GM12878 (cell line): ENCODE results near the gene HIRA. TPM values are rescaled to one million over a fixed set of nuclear protein-coding genes. Genes with fewer than 3 reads are reported as not detected.

Experiments
- ATAC-seq: fragments of 200-7000 bp; cut with Tn5 transposase; 3 replicates; pipeline ENCODE4 v1.9.1; 2020; ENCODE audit warnings: mild to moderate bottlenecking, moderate library complexity
- BruUV-seq: library from RNA; stranded (reverse); fragments of 400-500 nt; replicated peaks from 2 replicates; lab custom pipeline; 2021; lab: Mats Ljungman, UMichigan
- CTCF ChIA-PET: fragments of 300-600 bp; sonication (Branson Sonifier 250); formaldehyde crosslinking; extraction: SDS; loops from one replicate; lab custom pipeline; 2021; ENCODE audit warnings: inconsistent platforms; lab: Yijun Ruan, JAX
- POLR2A ChIA-PET: fragments of 350-600 bp; formaldehyde crosslinking; extraction: SDS; loops from one replicate; lab custom pipeline; 2021; ENCODE audit warnings: inconsistent platforms; lab: Charles Lee
- RAD21 ChIA-PET: fragments of 300-600 bp; sonication (Branson Sonifier 250); formaldehyde crosslinking; loops from one replicate; lab custom pipeline; 2023; ENCODE audit warnings: antibody characterized with exemption; ENCODE audit not compliant: unreplicated experiment; lab: Charles Lee
- SMC1A ChIA-PET: fragments of 300-600 bp; sonication (Branson Sonifier 250); formaldehyde crosslinking; loops from one replicate; lab custom pipeline; 2023; ENCODE audit not compliant: unreplicated experiment, uncharacterized antibody; lab: Charles Lee
- DNase-seq: peaks from one replicate; pipeline ENCODE4 v3.0.0-alpha.2; 2011; ENCODE audit warnings: low read depth, low spot score
- FAIRE-seq: peaks from 3 replicates; lab custom pipeline; 2011; peaks lifted over from hg19 to GRCh38; lab: Jason Lieb, UNC
- H2AFZ ChIP-seq: 2 replicates; pipeline ENCODE4 v1.6.0; 2011; ENCODE audit warnings: low read depth, low read length, control low read depth; ENCODE audit not compliant: control insufficient read depth
- H3K27ac ChIP-seq: 2 replicates; pipeline ENCODE4 v1.5.1; 2011; ENCODE audit warnings: control low read depth; ENCODE audit not compliant: control insufficient read depth, insufficient read depth
- H3K27me3 ChIP-seq, 2 experiments: replicated peaks in 1 of 2; 2 replicates each; pipeline versions ENCODE4 v1.6.0 to v1.6.1; 2011; ENCODE audit warnings: low read length in 1 of 2; ENCODE audit not compliant: control insufficient read depth in 2 of 2, insufficient read depth in 2 of 2
- H3K36me3 ChIP-seq, 2 experiments: 2 replicates each; pipeline ENCODE4 v1.5.1; 2011; ENCODE audit warnings: low read length in 1 of 2; ENCODE audit not compliant: control insufficient read depth in 2 of 2, insufficient read depth in 2 of 2
- H3K4me1 ChIP-seq: 2 replicates; pipeline ENCODE4 v1.6.1; 2011; ENCODE audit warnings: mild to moderate bottlenecking, low read length, moderate library complexity, mixed read lengths; ENCODE audit not compliant: control insufficient read depth, insufficient read depth
- H3K4me2 ChIP-seq: 2 replicates; pipeline ENCODE4 v1.6.0; 2011; ENCODE audit warnings: control low read depth; ENCODE audit not compliant: control insufficient read depth, insufficient read depth
- H3K4me3 ChIP-seq: fragments of 200-600 bp; sonication (generic); 2 replicates; pipeline ENCODE4 v1.5.1; 2016
- H3K79me2 ChIP-seq: 2 replicates; pipeline ENCODE4 v1.6.0; 2011; ENCODE audit warnings: low read length; ENCODE audit not compliant: control insufficient read depth, insufficient read depth
- H3K9ac ChIP-seq: 2 replicates; pipeline ENCODE4 v1.8.0; 2011; ENCODE audit warnings: low read length, control low read depth, mixed read lengths; ENCODE audit not compliant: control insufficient read depth, insufficient read depth
- H3K9me3 ChIP-seq: replicated peaks from 3 replicates; pipeline ENCODE4 v1.5.1; 2011; ENCODE audit warnings: mild to moderate bottlenecking, low read length; ENCODE audit not compliant: control insufficient read depth, insufficient read depth
- H4K20me1 ChIP-seq: 2 replicates; pipeline ENCODE4 v1.6.0; 2011; ENCODE audit not compliant: control insufficient read depth, insufficient read depth
- ASH2L ChIP-seq: fragments of 300-600, 200-600 bp; sonication (generic); IDR thresholded peaks from 2 replicates; pipeline ENCODE4 v1.6.1; 2017; ENCODE audit warnings: low read depth, mild to moderate bottlenecking, borderline replicate concordance
- BHLHE40 ChIP-seq, 2 experiments: fragments of 450-650 bp in 1 of 2; IDR thresholded peaks; 2 replicates each; pipeline ENCODE4 v1.6.1; 2011 to 2017; ENCODE audit warnings: low read depth in 2 of 2, borderline replicate concordance in 1 of 2, improper control_type of control experiment in 1 of 2, low read length in 1 of 2, mild to moderate bottlenecking in 1 of 2
- CBFB ChIP-seq: IDR thresholded peaks from 2 replicates; pipeline ENCODE4 v1.6.1; 2016; ENCODE audit warnings: antibody characterized with exemption, low read depth
- CBX5 ChIP-seq: sonication (generic); IDR thresholded peaks from 2 replicates; pipeline ENCODE4 v1.6.1; 2016; ENCODE audit warnings: low read depth, moderate library complexity, mild to moderate bottlenecking, inconsistent platforms
- CREM ChIP-seq: IDR thresholded peaks from 2 replicates; pipeline ENCODE4 v1.6.1; 2014; ENCODE audit warnings: antibody characterized with exemption, low read depth
- HDAC6 ChIP-seq: fragments of 200-600 bp; sonication (generic); IDR thresholded peaks from one replicate; pipeline ENCODE4 v1.8.0; 2017; ENCODE audit warnings: antibody characterized with exemption; ENCODE audit not compliant: unreplicated experiment
- IKZF1 ChIP-seq: fragments of 450-650 bp; conservative IDR thresholded peaks from 2 replicates; pipeline ENCODE4 v1.6.1; 2017; ENCODE audit warnings: antibody characterized with exemption, mild to moderate bottlenecking
- KAT2A ChIP-seq: conservative IDR thresholded peaks from 2 replicates; pipeline ENCODE4 v1.6.1; 2011; ENCODE audit warnings: low read depth, low read length; ENCODE audit not compliant: control insufficient read depth
- MYC ChIP-seq: IDR thresholded peaks from 2 replicates; pipeline ENCODE4 v1.6.1; 2011; ENCODE audit warnings: mild to moderate bottlenecking, low read length, moderate library complexity, inconsistent platforms; ENCODE audit not compliant: insufficient read depth, insufficient replicate concordance, insufficient read length, severe bottlenecking
- RCOR1 ChIP-seq: conservative IDR thresholded peaks from 2 replicates; pipeline ENCODE4 v1.6.1; 2012; ENCODE audit warnings: low read depth, low read length, improper control_type of control experiment
- RUNX3 ChIP-seq: IDR thresholded peaks from 2 replicates; pipeline ENCODE4 v1.6.1; 2012; ENCODE audit warnings: low read length, inconsistent platforms
- SIN3A ChIP-seq: IDR thresholded peaks from 2 replicates; pipeline ENCODE4 v1.6.1; 2012; ENCODE audit warnings: low read depth, low read length, improper control_type of control experiment
- SMAD1 ChIP-seq: fragments of 450-650 bp; IDR thresholded peaks from 2 replicates; pipeline ENCODE4 v1.6.1; 2018; ENCODE audit warnings: mild to moderate bottlenecking, low read depth; ENCODE audit not compliant: partially characterized antibody
- ZNF274 ChIP-seq: IDR thresholded peaks from one replicate; pipeline ENCODE4 v1.8.0; 2011; ENCODE audit not compliant: insufficient read length, insufficient read depth
- ZNF622 ChIP-seq: fragments of 450-650 bp; IDR thresholded peaks from 2 replicates; pipeline ENCODE4 v1.6.1; 2017; ENCODE audit warnings: mild to moderate bottlenecking, inconsistent platforms
- WGBS: methylation state at CpG from one replicate; pipeline ENCODE4 v1.1.6; 2016; ENCODE audit warnings: low lambda C conversion rate; ENCODE audit not compliant: insufficient replicate concordance, insufficient coverage; ENCODE audit errors: missing lambda C conversion rate; 5-methylcytosine and 5-hydroxymethylcytosine counted together
- in situ Hi-C: fragments of 300-500 bp; cut with MboI; formaldehyde crosslinking; loops from 9 replicates; pipeline ENCODE4 v1.14.3; 2018; ENCODE audit warnings: mixed read lengths
- intact Hi-C: fragments of 100-400 bp; cut with micrococcal nuclease; formaldehyde crosslinking; loops from one replicate; pipeline ENCODE4 v1.14.2; 2022; ENCODE audit not compliant: unreplicated experiment
- polyA plus RNA-seq, 11 experiments: library from polyadenylated mRNA; depleted of rRNA in 4 of 11; unstranded in 6 of 11; stranded (reverse) in 5 of 11; fragments of >200 nt; fragmentation: Nextera tagmentation in 4 of 11; fragmentation: Illumina TruSeq in 1 of 11; extraction: Ambion mirVana in 4 of 11; extraction: Trizol in 1 of 11; gene quantifications; 1 replicate in 1 of 11; 2 replicates in 10 of 11; pipeline versions ENCODE4 v1.2.1 to v1.2.3, GENCODE V29; 2011 to 2016; ENCODE audit warnings: inconsistent platforms in 2 of 11, missing spikeins in 2 of 11, low read depth in 1 of 11
- total RNA-seq, 4 experiments: library from RNA; depleted of rRNA in 3 of 4; stranded (reverse); fragments of >200 nt in 3 of 4; fragmentation: Illumina TruSeq in 1 of 4; extraction: Trizol in 1 of 4; gene quantifications; 2 replicates each; pipeline versions ENCODE4 v1.2.1 to v1.2.3, GENCODE V29; 2013 to 2021
- TF ChIP-seq, protein P1 (sequence below): IDR thresholded peaks from 2 replicates; pipeline ENCODE4 v1.6.1; 2012; ENCODE audit warnings: low read depth, low read length, improper control_type of control experiment
- TF ChIP-seq, protein P2 (sequence below): fragments of 450-650 bp; formaldehyde crosslinking; IDR thresholded peaks from 2 replicates; pipeline ENCODE4 v1.5.0; 2022; ENCODE audit warnings: mild to moderate bottlenecking, missing genetic modification characterization
- TF ChIP-seq, protein P3 (sequence below): IDR thresholded peaks from 2 replicates; pipeline ENCODE4 v1.6.1; 2011; ENCODE audit warnings: borderline replicate concordance, low read depth, mild to moderate bottlenecking, moderate library complexity, mixed read lengths, low read length; ENCODE audit not compliant: insufficient read depth; ENCODE audit errors: extremely low read length

HIRA gene
- total and polyA plus RNA-seq, 10 of the 15 experiments (the other 5 are each of a cell fraction or from before 2014, with no cell fraction given), result 0.34 to 32.7 (median 14.5) TPM

DNA sequence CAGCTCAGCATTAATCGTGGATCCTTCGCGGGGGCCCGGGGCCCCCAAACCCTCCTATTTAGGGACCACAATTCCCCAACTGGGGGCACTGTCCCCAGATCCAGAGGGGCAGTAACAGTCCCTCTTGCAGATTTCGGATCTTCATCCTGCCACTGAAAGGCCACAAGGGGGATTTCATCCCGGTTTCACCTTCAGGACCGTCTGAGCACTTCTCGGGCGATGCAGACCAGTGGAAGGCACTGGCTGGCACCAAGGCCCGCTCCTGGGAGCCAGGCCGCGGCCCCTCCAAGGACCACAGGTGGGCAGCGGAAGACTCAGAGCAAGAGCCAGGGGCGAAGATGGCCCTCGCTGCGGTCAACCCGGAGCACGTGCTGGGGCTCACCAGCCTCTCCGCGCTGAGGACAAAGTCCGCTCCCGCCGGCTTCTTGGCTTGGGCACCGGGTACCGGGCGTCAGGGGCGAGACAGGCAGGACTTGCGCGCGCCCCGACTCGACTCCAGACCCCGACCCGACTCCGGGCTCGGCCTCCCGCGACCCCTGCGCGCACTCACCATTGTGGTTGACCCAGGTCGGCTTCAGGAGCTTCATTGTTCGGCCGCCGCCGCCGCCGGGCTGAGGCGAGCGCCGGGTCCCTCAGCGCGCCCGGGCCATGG is 517 bp downstream of the HIRA start:
- ATAC-seq (no peak), FAIRE-seq (no peak), DNase-seq (no peak)
- peak overlapping the region; percentile 98 for H3K4me3 ChIP-seq
- WGBS, result 1% methylated on average over 40 of the region's 53 CpGs
- no peak overlapping the region for H2AFZ ChIP-seq
- peaks cover 66% of the 10 kb centered on the region for H3K79me2 ChIP-seq
- peaks cover 2 to 10% of the 10 kb centered on the region in 2 experiments; a peak in 3 of 4 replicates for H3K36me3 ChIP-seq
- in situ Hi-C loops, result loop anchor here (25.0 kb wide), 1 partner anchor 1794 kb away; the partner anchor contains the start of genes ATP6V1E1 and BCL2L13
- intact Hi-C loops, result loop anchor here (5.0 kb wide), 1 partner anchor 254 kb away; the partner anchor contains the start of gene SLC25A1
- no peaks in the 10 kb centered on the region for H3K4me1 ChIP-seq
- no peaks in the 10 kb centered on the region for H3K27me3 ChIP-seq
- ChIA-PET POLR2A (interaction anchor here (1.0 to 1.5 kb wide), 3 partner anchors 10 to 69 kb away, joined by 3 to 5 read pairs (median 4); no protein-coding TSS in a partner anchor), RAD21 (interaction anchor here (1.4 to 3.6 kb wide), 3 partner anchors 16 to 252 kb away, joined by 4 to 11 read pairs (median 4); partner anchors contain the start of genes C22orf39, CDC45, SLC25A1 and UFD1), CTCF (no interaction called here), SMC1A (interaction anchor here (1.0 to 1.9 kb wide), 2 partner anchors 12 to 46 kb away, joined by 3 to 4 read pairs; no protein-coding TSS in a partner anchor)
- peak overlapping the region; percentile 90 for H3K4me2 ChIP-seq
- H3K27ac ChIP-seq, result peak overlapping the region; percentile 73
- H3K9me3 ChIP-seq, result no peaks in the 10 kb centered on the region
- H4K20me1 ChIP-seq, result no peaks in the 10 kb centered on the region; the same call in 1 of the 2 replicates
- no TSS peak for BruUV-seq
- H3K9ac ChIP-seq, result peak overlapping the region; percentile 81
- TF ChIP-seq, protein P1, sequence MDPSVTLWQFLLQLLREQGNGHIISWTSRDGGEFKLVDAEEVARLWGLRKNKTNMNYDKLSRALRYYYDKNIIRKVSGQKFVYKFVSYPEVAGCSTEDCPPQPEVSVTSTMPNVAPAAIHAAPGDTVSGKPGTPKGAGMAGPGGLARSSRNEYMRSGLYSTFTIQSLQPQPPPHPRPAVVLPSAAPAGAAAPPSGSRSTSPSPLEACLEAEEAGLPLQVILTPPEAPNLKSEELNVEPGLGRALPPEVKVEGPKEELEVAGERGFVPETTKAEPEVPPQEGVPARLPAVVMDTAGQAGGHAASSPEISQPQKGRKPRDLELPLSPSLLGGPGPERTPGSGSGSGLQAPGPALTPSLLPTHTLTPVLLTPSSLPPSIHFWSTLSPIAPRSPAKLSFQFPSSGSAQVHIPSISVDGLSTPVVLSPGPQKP, result no peak
- TF ChIP-seq SMAD1 (no peak), ASH2L (no peak; the same call in 1 of the 2 replicates), KAT2A (no peak), RUNX3 (peak; percentile 24; the same call in 1 of the 2 replicates), CBX5 (no peak), RCOR1 (no peak), CREM (no peak), CBFB (0 out of 2 replicates have a peak, but pooled peaks have one; percentile 29), HDAC6 (no peak), BHLHE40 (IDR thresholded peaks at IDR 0.05; ENCODE audit: borderline replicate concordance in 1 of 2, low read depth in 2 of 2, low read length in 1 of 2) (peak; percentile 77 to 91; a peak in 3 of 4 replicates), MYC (peak; percentile 30), IKZF1 (no peak), ZNF622 (no peak), ZNF274 (no peak), SIN3A (peak; percentile 0; the same call in 1 of the 2 replicates)
- TF ChIP-seq, protein P2, sequence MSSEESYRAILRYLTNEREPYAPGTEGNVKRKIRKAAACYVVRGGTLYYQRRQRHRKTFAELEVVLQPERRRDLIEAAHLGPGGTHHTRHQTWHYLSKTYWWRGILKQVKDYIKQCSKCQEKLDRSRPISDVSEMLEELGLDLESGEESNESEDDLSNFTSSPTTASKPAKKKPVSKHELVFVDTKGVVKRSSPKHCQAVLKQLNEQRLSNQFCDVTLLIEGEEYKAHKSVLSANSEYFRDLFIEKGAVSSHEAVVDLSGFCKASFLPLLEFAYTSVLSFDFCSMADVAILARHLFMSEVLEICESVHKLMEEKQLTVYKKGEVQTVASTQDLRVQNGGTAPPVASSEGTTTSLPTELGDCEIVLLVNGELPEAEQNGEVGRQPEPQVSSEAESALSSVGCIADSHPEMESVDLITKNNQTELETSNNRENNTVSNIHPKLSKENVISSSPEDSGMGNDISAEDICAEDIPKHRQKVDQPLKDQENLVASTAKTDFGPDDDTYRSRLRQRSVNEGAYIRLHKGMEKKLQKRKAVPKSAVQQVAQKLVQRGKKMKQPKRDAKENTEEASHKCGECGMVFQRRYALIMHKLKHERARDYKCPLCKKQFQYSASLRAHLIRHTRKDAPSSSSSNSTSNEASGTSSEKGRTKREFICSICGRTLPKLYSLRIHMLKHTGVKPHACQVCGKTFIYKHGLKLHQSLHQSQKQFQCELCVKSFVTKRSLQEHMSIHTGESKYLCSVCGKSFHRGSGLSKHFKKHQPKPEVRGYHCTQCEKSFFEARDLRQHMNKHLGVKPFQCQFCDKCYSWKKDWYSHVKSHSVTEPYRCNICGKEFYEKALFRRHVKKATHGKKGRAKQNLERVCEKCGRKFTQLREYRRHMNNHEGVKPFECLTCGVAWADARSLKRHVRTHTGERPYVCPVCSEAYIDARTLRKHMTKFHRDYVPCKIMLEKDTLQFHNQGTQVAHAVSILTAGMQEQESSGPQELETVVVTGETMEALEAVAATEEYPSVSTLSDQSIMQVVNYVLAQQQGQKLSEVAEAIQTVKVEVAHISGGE, result no peak
- TF ChIP-seq, protein P3, sequence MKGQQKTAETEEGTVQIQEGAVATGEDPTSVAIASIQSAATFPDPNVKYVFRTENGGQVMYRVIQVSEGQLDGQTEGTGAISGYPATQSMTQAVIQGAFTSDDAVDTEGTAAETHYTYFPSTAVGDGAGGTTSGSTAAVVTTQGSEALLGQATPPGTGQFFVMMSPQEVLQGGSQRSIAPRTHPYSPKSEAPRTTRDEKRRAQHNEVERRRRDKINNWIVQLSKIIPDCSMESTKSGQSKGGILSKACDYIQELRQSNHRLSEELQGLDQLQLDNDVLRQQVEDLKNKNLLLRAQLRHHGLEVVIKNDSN, result peak; percentile 31
